WTC11 (cell line): ENCODE measurements around the gene FAM20C. TPM values are rescaled to one million over a fixed set of nuclear protein-coding genes. Genes with fewer than 3 reads are reported as not detected.

ENCODE experiments used
- ATAC-seq: fragments of 200-7000 bp; cut with Tn5 transposase; 2 replicates; pipeline ENCODE4 v1.10.0; 2021; ENCODE audit warnings: mild to moderate bottlenecking, moderate library complexity
- CTCF ChIA-PET: fragments of 300-600 bp; sonication (Branson Sonifier 250); formaldehyde crosslinking; loops from one replicate; lab custom pipeline; 2021; ENCODE audit warnings: antibody characterized with exemption; lab: Charles Lee
- POLR2A ChIA-PET: fragments of 350-600 bp; sonication (Branson Sonifier 250); formaldehyde crosslinking; loops from one replicate; lab custom pipeline; 2021; ENCODE audit warnings: antibody characterized with exemption; lab: Charles Lee
- DNase-seq: peaks from one replicate; pipeline ENCODE4 v3.0.0; 2021; ENCODE audit warnings: low spot score
- H3K27ac Mint-ChIP-seq: 2 replicates; pipeline ENCODE4 v1.8.0; 2021; ENCODE audit warnings: mixed read lengths
- H3K27me3 Mint-ChIP-seq: 2 replicates; pipeline ENCODE4 v1.8.0; 2021; ENCODE audit warnings: low read depth, mild to moderate bottlenecking, moderate library complexity, mixed read lengths
- H3K36me3 Mint-ChIP-seq: 2 replicates; pipeline ENCODE4 v1.8.0; 2021; ENCODE audit warnings: mixed read lengths
- H3K4me1 Mint-ChIP-seq: 2 replicates; pipeline ENCODE4 v1.8.0; 2022; ENCODE audit warnings: mixed read lengths
- H3K4me3 Mint-ChIP-seq: 2 replicates; pipeline ENCODE4 v1.8.0; 2021; ENCODE audit warnings: mild to moderate bottlenecking, moderate library complexity, mixed read lengths
- H3K9me3 Mint-ChIP-seq: 2 replicates; pipeline ENCODE4 v1.8.0; 2021; ENCODE audit warnings: mixed read lengths
- ATF3 ChIP-seq: sonication (generic); formaldehyde crosslinking; conservative IDR thresholded peaks from 2 replicates; pipeline ENCODE4 v1.8.1; 2022; ENCODE audit warnings: mild to moderate bottlenecking, missing genetic modification reagents
- CDX4 ChIP-seq: fragments of 250-450 bp; sonication (Bioruptor Pico); IDR thresholded peaks from 2 replicates; pipeline ENCODE4 v1.9.0; 2021; ENCODE audit warnings: moderate library complexity, mild to moderate bottlenecking, inconsistent platforms, borderline replicate concordance
- E2F4 ChIP-seq: sonication (generic); formaldehyde crosslinking; IDR thresholded peaks from 2 replicates; pipeline ENCODE4 v1.8.1; 2022; ENCODE audit warnings: low read depth, mild to moderate bottlenecking, moderate library complexity, missing genetic modification reagents, borderline replicate concordance
- EMX1 ChIP-seq: fragments of 250-450 bp; sonication (Bioruptor Pico); IDR thresholded peaks from 2 replicates; pipeline ENCODE4 v1.8.0; 2021; ENCODE audit warnings: mild to moderate bottlenecking
- FOXP1 ChIP-seq: sonication (generic); formaldehyde crosslinking; IDR thresholded peaks from 2 replicates; pipeline ENCODE4 v1.8.0; 2022; ENCODE audit warnings: missing genetic modification reagents, mild to moderate bottlenecking, moderate library complexity, borderline replicate concordance
- FOXP4 ChIP-seq: sonication (generic); formaldehyde crosslinking; IDR thresholded peaks from 2 replicates; pipeline ENCODE4 v1.8.0; 2022; ENCODE audit warnings: mild to moderate bottlenecking, missing genetic modification reagents
- IRF1 ChIP-seq: sonication (generic); formaldehyde crosslinking; IDR thresholded peaks from 2 replicates; pipeline ENCODE4 v1.8.0; 2023; ENCODE audit warnings: missing genetic modification reagents
- IRF2 ChIP-seq: sonication (generic); formaldehyde crosslinking; IDR thresholded peaks from 2 replicates; pipeline ENCODE4 v1.8.0; 2022; ENCODE audit warnings: low read depth, missing genetic modification reagents, borderline replicate concordance
- JAZF1 ChIP-seq: fragments of 250-450 bp; sonication (Bioruptor Pico); IDR thresholded peaks from 2 replicates; pipeline ENCODE4 v1.9.0; 2021; ENCODE audit warnings: moderate library complexity, mild to moderate bottlenecking, inconsistent platforms
- KAT7 ChIP-seq: sonication (generic); formaldehyde crosslinking; IDR thresholded peaks from 2 replicates; pipeline ENCODE4 v1.8.1; 2023; ENCODE audit warnings: missing genetic modification reagents, mild to moderate bottlenecking, borderline replicate concordance
- MLX ChIP-seq: sonication (generic); formaldehyde crosslinking; IDR thresholded peaks from 2 replicates; pipeline ENCODE4 v1.8.1; 2023; ENCODE audit warnings: mild to moderate bottlenecking, missing genetic modification reagents, moderate library complexity
- NFYB ChIP-seq: sonication (generic); formaldehyde crosslinking; conservative IDR thresholded peaks from 2 replicates; pipeline ENCODE4 v1.8.0; 2022; ENCODE audit warnings: low read depth, missing genetic modification reagents
- NR2C2 ChIP-seq: sonication (generic); formaldehyde crosslinking; IDR thresholded peaks from 2 replicates; pipeline ENCODE4 v1.8.0; 2022; ENCODE audit warnings: mild to moderate bottlenecking, missing genetic modification reagents
- OVOL2 ChIP-seq: fragments of 250-450 bp; sonication (Bioruptor Pico); IDR thresholded peaks from 2 replicates; pipeline ENCODE4 v1.9.0; 2021; ENCODE audit warnings: mild to moderate bottlenecking, borderline replicate concordance
- PREB ChIP-seq: sonication (generic); formaldehyde crosslinking; IDR thresholded peaks from 2 replicates; pipeline ENCODE4 v1.8.1; 2022; ENCODE audit warnings: mild to moderate bottlenecking, missing genetic modification reagents, moderate library complexity, borderline replicate concordance
- TCF7 ChIP-seq: sonication (generic); formaldehyde crosslinking; IDR thresholded peaks from 2 replicates; pipeline ENCODE4 v1.8.0; 2022; ENCODE audit warnings: mild to moderate bottlenecking, low read depth, missing genetic modification reagents, moderate library complexity
- ZBTB43 ChIP-seq: sonication (generic); formaldehyde crosslinking; IDR thresholded peaks from 2 replicates; pipeline ENCODE4 v1.8.1; 2023; ENCODE audit warnings: mild to moderate bottlenecking, missing genetic modification reagents
- ZNF219 ChIP-seq: sonication (generic); formaldehyde crosslinking; IDR thresholded peaks from 2 replicates; pipeline ENCODE4 v1.8.0; 2023; ENCODE audit warnings: missing genetic modification reagents, mild to moderate bottlenecking, borderline replicate concordance
- ZNF396 ChIP-seq: fragments of 250-450 bp; sonication (Bioruptor Pico); IDR thresholded peaks from 2 replicates; pipeline ENCODE4 v1.8.0; 2021; ENCODE audit warnings: mild to moderate bottlenecking, moderate library complexity, borderline replicate concordance
- ZNF423 ChIP-seq: fragments of 250-450 bp; sonication (Bioruptor Pico); IDR thresholded peaks from 2 replicates; pipeline ENCODE4 v2.1.2; 2022; ENCODE audit warnings: mild to moderate bottlenecking, moderate library complexity
- ZNF532 ChIP-seq: fragments of 250-450 bp; sonication (Bioruptor Pico); IDR thresholded peaks from 2 replicates; pipeline ENCODE4 v1.9.0; 2021; ENCODE audit warnings: mild to moderate bottlenecking, borderline replicate concordance
- ZNF671 ChIP-seq: fragments of 250-450 bp; sonication (Bioruptor Pico); IDR thresholded peaks from 2 replicates; pipeline ENCODE4 v1.8.0; 2021; ENCODE audit warnings: mild to moderate bottlenecking
- total RNA-seq: library from RNA; stranded (reverse); gene quantifications from 3 replicates; pipeline ENCODE4 v1.2.3, GENCODE V29; 2021

The FAM20C gene
- total RNA-seq, 1 experiment from 2014 or later = 64.9 TPM

- TF ChIP-seq ZNF532 (CRISPR knock-in tag) = no peak
- TF ChIP-seq NFYB (CRISPR knock-in tag) = no peak
- TF ChIP-seq MLX (CRISPR knock-in tag) = no peak
- no peak for TF ChIP-seq ZNF423 (CRISPR knock-in tag)
- TF ChIP-seq CDX4 (CRISPR knock-in tag) = no peak
- no peak for TF ChIP-seq TCF7 (CRISPR knock-in tag)
- TF ChIP-seq ZNF671 (CRISPR knock-in tag) = no peak
- TF ChIP-seq ZNF219 (CRISPR knock-in tag) = no peak
- TF ChIP-seq FOXP4 (CRISPR knock-in tag) = no peak
- TF ChIP-seq E2F4 = no peak
- TF ChIP-seq ZBTB43 (CRISPR knock-in tag) = no peak
- TF ChIP-seq JAZF1 = no peak
- TF ChIP-seq, all 79 proteins: peak for 0
These were observed 57.6 kb downstream of the FAM20C start (continued) for GRCh38 chr7:249989-250388.

- Mint-ChIP-seq H3K4me1 (no peaks in the 10 kb centered on the region), H3K9me3 (peaks cover 9% of the 10 kb centered on the region), H3K27ac (no peak overlapping the region), H3K27me3 (no peaks in the 10 kb centered on the region), H3K4me3 (no peak overlapping the region), H3K36me3 (peaks cover 39% of the 10 kb centered on the region)
- ChIA-PET CTCF (interaction anchor here (1.3 kb wide), 1 partner anchor 50 kb away, joined by 3 read pairs; no protein-coding TSS in a partner anchor), POLR2A (no interaction called here)
- ATAC-seq (no peak), DNase-seq (no peak)
- TF ChIP-seq PREB (CRISPR knock-in tag) (no peak), OVOL2 (CRISPR knock-in tag) (no peak), IRF1 (CRISPR knock-in tag) (no peak), EMX1 (CRISPR knock-in tag) (no peak), KAT7 (no peak), IRF2 (CRISPR knock-in tag) (no peak), FOXP1 (CRISPR knock-in tag) (no peak), ATF3 (no peak), FOXP4 (CRISPR knock-in tag) (no peak), ZNF396 (CRISPR knock-in tag) (no peak), NR2C2 (no peak)
These were observed 58.2 kb downstream of the FAM20C start for GRCh38 chr7:250523-250922.
